ENCODE results near the gene MIOX. TPM values are rescaled to one million over a fixed set of nuclear protein-coding genes. Genes with fewer than 3 reads are reported as not detected.

MIOX gene
- total RNA-seq, 1 experiment from 2014 or later, result 1.4 TPM

DNA sequence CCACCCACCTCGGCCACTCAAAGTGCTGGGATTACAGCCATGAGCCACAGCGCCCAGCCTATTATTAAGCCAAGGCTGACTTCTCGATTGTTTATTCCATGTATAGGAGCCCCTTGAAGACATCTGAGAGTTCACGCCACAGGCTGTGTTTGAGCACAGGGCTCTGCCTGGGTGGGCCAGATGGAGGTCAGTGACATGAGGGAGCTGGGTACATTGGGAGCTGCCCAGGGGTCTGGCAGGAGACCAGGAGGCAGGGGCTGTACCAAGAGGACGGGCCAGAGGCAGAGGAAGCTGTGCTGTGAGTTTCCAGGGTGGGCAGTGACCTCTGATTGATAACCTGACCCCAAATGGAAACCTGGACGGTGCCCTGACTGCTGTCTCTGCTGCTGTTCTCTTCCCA is 15.4 kb downstream of the MIOX start:
- H2BK20ac ChIP-seq (ENCODE audit: low read depth, low read length, poor library complexity, severe bottlenecking), result no peak overlapping the region
- Mint-ChIP-seq H3K27ac (no peak overlapping the region), H3K4me1 (peaks cover 5 to 8% of the 10 kb centered on the region in 2 experiments), H3K9me3 (no peaks in the 10 kb centered on the region), H3K36me3 (ENCODE audit: insufficient read depth in 1 of 3, low read depth in 3 of 3) (peaks cover 0 to 3% (median 0%) of the 10 kb centered on the region in 3 experiments; a peak in 2 of 7 replicates), H3K27me3 (ENCODE audit: low read depth) (peaks cover 8% of the 10 kb centered on the region), H3K4me3 (no peak overlapping the region; a peak in 1 of 5 replicates)
- peak; percentile 15 for DNase-seq
- no peak overlapping the region for H3K56ac ChIP-seq (ENCODE audit: insufficient read length, low read depth, low read length)
- H2AK5ac ChIP-seq (ENCODE audit: insufficient read length, low read length), result no peak overlapping the region
- H3K9me3 ChIP-seq (ENCODE audit: control insufficient read depth, low read depth, low read length), result no peaks in the 10 kb centered on the region
- no peaks in the 10 kb centered on the region for H3K4me1 ChIP-seq (ENCODE audit: insufficient read depth, low read length)
- H2BK5ac ChIP-seq (ENCODE audit: insufficient read length, low read length), result no peak overlapping the region
- H2BK12ac ChIP-seq (ENCODE audit: insufficient read length, low read depth, low read length), result no peak overlapping the region
- H4K91ac ChIP-seq (ENCODE audit: insufficient read length, low read depth, low read length), result no peak overlapping the region
- H3K79me1 ChIP-seq (ENCODE audit: insufficient read depth, low read depth, low read length, poor library complexity, severe bottlenecking), result no peaks in the 10 kb centered on the region
- no peak overlapping the region for H3K27ac ChIP-seq (ENCODE audit: insufficient read length, low read depth, low read length)
- H2BK120ac ChIP-seq (ENCODE audit: low read depth, low read length, poor library complexity, severe bottlenecking), result no peak overlapping the region
- no peak overlapping the region for H3K9ac ChIP-seq (ENCODE audit: extremely low read depth, insufficient read length, low read length)
- no peak overlapping the region for H3K4ac ChIP-seq (ENCODE audit: low read depth, low read length)
- no peak overlapping the region for H4K5ac ChIP-seq (ENCODE audit: insufficient read length, low read depth, low read length)
- H3K27me3 ChIP-seq (ENCODE audit: insufficient read depth, low read length), result no peaks in the 10 kb centered on the region
- no peak overlapping the region for H2BK15ac ChIP-seq (ENCODE audit: low read depth, low read length)
- no peak overlapping the region for H3K18ac ChIP-seq (ENCODE audit: insufficient read length, low read depth, low read length)
- H3T11ph ChIP-seq (ENCODE audit: low read length), result no peak overlapping the region
- no peak overlapping the region for H4K8ac ChIP-seq (replicated peaks; ENCODE audit: insufficient read length, low read depth, low read length)
- no peaks in the 10 kb centered on the region for H4K20me1 ChIP-seq (ENCODE audit: control insufficient read depth, insufficient read depth, insufficient read length)
- no peak overlapping the region for H3K23ac ChIP-seq (ENCODE audit: insufficient read length, low read depth, low read length)
- TF ChIP-seq, protein P1, sequence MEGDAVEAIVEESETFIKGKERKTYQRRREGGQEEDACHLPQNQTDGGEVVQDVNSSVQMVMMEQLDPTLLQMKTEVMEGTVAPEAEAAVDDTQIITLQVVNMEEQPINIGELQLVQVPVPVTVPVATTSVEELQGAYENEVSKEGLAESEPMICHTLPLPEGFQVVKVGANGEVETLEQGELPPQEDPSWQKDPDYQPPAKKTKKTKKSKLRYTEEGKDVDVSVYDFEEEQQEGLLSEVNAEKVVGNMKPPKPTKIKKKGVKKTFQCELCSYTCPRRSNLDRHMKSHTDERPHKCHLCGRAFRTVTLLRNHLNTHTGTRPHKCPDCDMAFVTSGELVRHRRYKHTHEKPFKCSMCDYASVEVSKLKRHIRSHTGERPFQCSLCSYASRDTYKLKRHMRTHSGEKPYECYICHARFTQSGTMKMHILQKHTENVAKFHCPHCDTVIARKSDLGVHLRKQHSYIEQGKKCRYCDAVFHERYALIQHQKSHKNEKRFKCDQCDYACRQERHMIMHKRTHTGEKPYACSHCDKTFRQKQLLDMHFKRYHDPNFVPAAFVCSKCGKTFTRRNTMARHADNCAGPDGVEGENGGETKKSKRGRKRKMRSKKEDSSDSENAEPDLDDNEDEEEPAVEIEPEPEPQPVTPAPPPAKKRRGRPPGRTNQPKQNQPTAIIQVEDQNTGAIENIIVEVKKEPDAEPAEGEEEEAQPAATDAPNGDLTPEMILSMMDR (conservative IDR thresholded peaks at IDR 0.05), result no peak
- peaks cover 4% of the 10 kb centered on the region for H3K23me2 ChIP-seq (ENCODE audit: insufficient read length, low read depth, low read length, poor library complexity, severe bottlenecking)
- no CpG with 5 or more reads among the region's 6 CpGs for WGBS (ENCODE audit: extremely low coverage, insufficient read length, low lambda C conversion rate)
- no peak overlapping the region for H3K14ac ChIP-seq (ENCODE audit: insufficient read depth, low read length)
- no peaks in the 10 kb centered on the region for H3K79me2 ChIP-seq (ENCODE audit: insufficient read depth, low read length)
- no peak overlapping the region for H3K4me2 ChIP-seq (ENCODE audit: insufficient read depth, insufficient read length, low read length)
- no peak overlapping the region for H2AFZ ChIP-seq (ENCODE audit: low read length)

Measured in H9 (cell line).